SJSA1 (cell line): ENCODE data around the gene PTTG1. TPM values are rescaled to one million over a fixed set of nuclear protein-coding genes. Genes with fewer than 3 reads are reported as not detected.

Experiments used
- DNase-seq, 2 experiments: peaks; one replicate each; pipeline ENCODE4 v3.0.0-alpha.2; 2015 to 2020; ENCODE audit warnings: low spot score in 2 of 2, low read depth in 1 of 2
- H3K27ac ChIP-seq: fragments of 250-450 bp; sonication (Bioruptor Pico); 2 replicates; pipeline ENCODE4 v1.5.1; 2020; ENCODE audit warnings: mild to moderate bottlenecking, moderate library complexity
- H3K27me3 ChIP-seq: fragments of 250-450 bp; sonication (Bioruptor Pico); replicated peaks from 2 replicates; pipeline ENCODE4 v1.5.1; 2020; ENCODE audit warnings: mild to moderate bottlenecking, moderate library complexity
- H3K36me3 ChIP-seq: fragments of 250-450 bp; sonication (Bioruptor Pico); 2 replicates; pipeline ENCODE4 v1.5.1; 2020; ENCODE audit warnings: mild to moderate bottlenecking
- H3K4me1 ChIP-seq: fragments of 250-450 bp; sonication (Bioruptor Pico); replicated peaks from 2 replicates; pipeline ENCODE4 v1.6.1; 2021; ENCODE audit warnings: mild to moderate bottlenecking
- H3K4me3 ChIP-seq: fragments of 250-450 bp; sonication (Bioruptor Pico); 2 replicates; pipeline ENCODE4 v1.5.1; 2020; ENCODE audit warnings: mild to moderate bottlenecking
- H3K9me3 ChIP-seq: fragments of 250-450 bp; sonication (Bioruptor Pico); replicated peaks from 2 replicates; pipeline ENCODE4 v1.5.1; 2020; ENCODE audit warnings: mild to moderate bottlenecking
- total RNA-seq: library from RNA; depleted of rRNA; stranded (reverse); fragments of >200 nt; shearing (Covaris generic); gene quantifications from 2 replicates; pipeline ENCODE4 v1.2.3, GENCODE V29; 2014

Gene PTTG1
- total RNA-seq, 1 experiment from 2014 or later = 659 TPM

GRCh38 chr5:160397492-160397891, 24.2 kb upstream of the PTTG1 start:
- H3K27ac ChIP-seq = no peak overlapping the region

GRCh38 chr5:160398806-160399205, 22.8 kb upstream of the PTTG1 start:
- Histone ChIP-seq H3K4me3 (peak overlapping the region; percentile 58), H3K9me3 (no peaks in the 10 kb centered on the region), H3K4me1 (peaks cover 13% of the 10 kb centered on the region), H3K27ac (peak overlapping the region; percentile 78; the same call in 1 of the 2 replicates), H3K27me3 (no peaks in the 10 kb centered on the region), H3K36me3 (peaks cover 31% of the 10 kb centered on the region)
- DNase-seq = no peak

More at GRCh38 chr5:160397492-160397891, 24.2 kb upstream of the PTTG1 start:
- Histone ChIP-seq H3K9me3 (no peaks in the 10 kb centered on the region), H3K4me3 (no peak overlapping the region), H3K27me3 (no peaks in the 10 kb centered on the region), H3K36me3 (peaks cover 23% of the 10 kb centered on the region), H3K4me1 (peaks cover 13% of the 10 kb centered on the region)
- DNase-seq = no peak

GRCh38 chr5:160399402-160400353, 22.0 kb upstream of the PTTG1 start, which contains the start of gene FAM200C:
Gene FAM200C, minus strand, starts transcription at chr5:160400054. Its CDS starts 4,564 bp downstream, at chr5:160395490.
- Histone ChIP-seq H3K9me3 (no peaks in the 10 kb centered on the region), H3K4me1 (peaks cover 13% of the 10 kb centered on the region), H3K36me3 (peaks cover 37% of the 10 kb centered on the region), H3K27ac (peak within 1 kb of the TSS; percentile 78), H3K27me3 (no peaks in the 10 kb centered on the region), H3K4me3 (peak within 1 kb of the TSS; percentile 58)
- DNase-seq = peak; percentile 98

- Histone ChIP-seq H3K9me3 (no peaks in the 10 kb centered on the region), H3K4me3 (peak within 1 kb of the TSS; percentile 59), H3K36me3 (peaks cover 35% of the 10 kb centered on the region), H3K27ac (peak within 1 kb of the TSS; percentile 73), H3K4me1 (peaks cover 35% of the 10 kb centered on the region), H3K27me3 (no peaks in the 10 kb centered on the region)
- DNase-seq = peak; percentile 98
These were observed 2.8 kb upstream of the PTTG1 start, which contains the start of gene SLU7 for GRCh38 chr5:160418561-160419457. Gene SLU7, minus strand, starts transcription at chr5:160419081. Its CDS starts 3,787 bp downstream, at chr5:160415294.

- Histone ChIP-seq H3K4me3 (peak overlapping the region; percentile 59), H3K36me3 (peaks cover 37% of the 10 kb centered on the region), H3K27me3 (no peaks in the 10 kb centered on the region), H3K27ac (peak overlapping the region; percentile 73), H3K9me3 (no peaks in the 10 kb centered on the region), H3K4me1 (peaks cover 44% of the 10 kb centered on the region)
- DNase-seq = peak in 1 of 2 experiments; percentile 54
These were observed 2.0 kb upstream of the PTTG1 start for GRCh38 chr5:160419458-160420330.

- H3K36me3 ChIP-seq = peaks cover 37% of the 10 kb centered on the region
- peak overlapping the region; percentile 73 for H3K27ac ChIP-seq
- no peak for DNase-seq
- H3K4me1 ChIP-seq = peaks cover 50% of the 10 kb centered on the region
- no peaks in the 10 kb centered on the region for H3K27me3 ChIP-seq
- no peaks in the 10 kb centered on the region for H3K9me3 ChIP-seq
- H3K4me3 ChIP-seq = peak overlapping the region; percentile 59
These were observed 1.4 kb upstream of the PTTG1 start for GRCh38 chr5:160420331-160420610.

GRCh38 chr5:160423099-160423498, 1.4 kb downstream of the PTTG1 start:
- H3K27ac ChIP-seq = no peak overlapping the region
- H3K36me3 ChIP-seq = peaks cover 64% of the 10 kb centered on the region
- no peak for DNase-seq
- H3K9me3 ChIP-seq = no peaks in the 10 kb centered on the region
- H3K4me1 ChIP-seq = peaks cover 46% of the 10 kb centered on the region
- no peaks in the 10 kb centered on the region for H3K27me3 ChIP-seq
- peak overlapping the region; percentile 57 for H3K4me3 ChIP-seq

- peaks cover 27% of the 10 kb centered on the region for H3K4me1 ChIP-seq
- no peak overlapping the region for H3K4me3 ChIP-seq
- H3K27ac ChIP-seq = no peak overlapping the region
- no peaks in the 10 kb centered on the region for H3K27me3 ChIP-seq
- DNase-seq = no peak
- H3K9me3 ChIP-seq = no peaks in the 10 kb centered on the region
- H3K36me3 ChIP-seq = peaks cover 82% of the 10 kb centered on the region
These were observed 6.0 kb downstream of the PTTG1 start for GRCh38 chr5:160427607-160428006.

GRCh38 chr5:160432196-160432595, 10.5 kb downstream of the PTTG1 start:
- Histone ChIP-seq H3K4me3 (no peak overlapping the region), H3K36me3 (peaks cover 36% of the 10 kb centered on the region), H3K27me3 (no peaks in the 10 kb centered on the region), H3K4me1 (no peaks in the 10 kb centered on the region), H3K9me3 (no peaks in the 10 kb centered on the region), H3K27ac (no peak overlapping the region)
- no peak for DNase-seq

- no peaks in the 10 kb centered on the region for H3K9me3 ChIP-seq
- H3K36me3 ChIP-seq = peaks cover 30% of the 10 kb centered on the region
- no peak overlapping the region for H3K27ac ChIP-seq
- no peaks in the 10 kb centered on the region for H3K27me3 ChIP-seq
- H3K4me3 ChIP-seq = no peak overlapping the region
- H3K4me1 ChIP-seq = no peaks in the 10 kb centered on the region
- no peak for DNase-seq
These were observed 11.1 kb downstream of the PTTG1 start for GRCh38 chr5:160432787-160433186.

- Histone ChIP-seq H3K4me1 (peaks cover 7% of the 10 kb centered on the region), H3K4me3 (no peak overlapping the region), H3K36me3 (peaks cover 17% of the 10 kb centered on the region), H3K9me3 (no peaks in the 10 kb centered on the region), H3K27ac (no peak overlapping the region), H3K27me3 (no peaks in the 10 kb centered on the region)
- DNase-seq = no peak
These were observed 12.4 kb downstream of the PTTG1 start for GRCh38 chr5:160434022-160434531.

GRCh38 chr5:160435532-160435931, 13.9 kb downstream of the PTTG1 start:
- Histone ChIP-seq H3K27ac (no peak overlapping the region), H3K9me3 (no peaks in the 10 kb centered on the region), H3K4me3 (no peak overlapping the region), H3K4me1 (peaks cover 9% of the 10 kb centered on the region), H3K36me3 (peaks cover 3% of the 10 kb centered on the region; the same call in 1 of the 2 replicates), H3K27me3 (no peaks in the 10 kb centered on the region)
- DNase-seq = no peak

GRCh38 chr5:160436017-160436416, 14.4 kb downstream of the PTTG1 start:
- DNase-seq = no peak
- no peaks in the 10 kb centered on the region for H3K36me3 ChIP-seq
- H3K4me3 ChIP-seq = no peak overlapping the region
- H3K27ac ChIP-seq = no peak overlapping the region
- H3K9me3 ChIP-seq = no peaks in the 10 kb centered on the region
- no peaks in the 10 kb centered on the region for H3K27me3 ChIP-seq
- H3K4me1 ChIP-seq = peaks cover 9% of the 10 kb centered on the region
